Posterior vena cava (tissue), 2 donors: ENCODE results near the gene COL6A3. TPM values are rescaled to one million over a fixed set of nuclear protein-coding genes. Genes with fewer than 3 reads are reported as not detected.
"Not testable (repeated sequence)": the region's sequence is repeated elsewhere in the genome, so short reads cannot be mapped to it uniquely, and the experiment has no call there.

Experiments used
- DNase-seq: peaks from one replicate; pipeline ENCODE4 v3.0.0-alpha.2; 2020; ENCODE audit warnings: low spot score
- intact Hi-C, 2 donors: fragments of 100-400 bp; cut with DNase I; formaldehyde crosslinking; loops; one replicate each; pipeline versions ENCODE4 v1.14.1 to v1.14.2; 2022 to 2023
- total RNA-seq, 2 donors: library from RNA; stranded (reverse); fragmentation: NEBNext Ultra II Directional; extraction: Animal tissue kit (Norgen Biotek cat#: 25700); gene quantifications; one replicate each; pipeline ENCODE4 v1.2.1, GENCODE V29; 2021
- donor health status: DM: yes; HTN: yes; CAD: no.
- donor health status: DM: yes; HTN: yes; CAD: no.

The COL6A3 gene
- total RNA-seq, 2 donors from 2014 or later = 485 to 835 TPM

DNA sequence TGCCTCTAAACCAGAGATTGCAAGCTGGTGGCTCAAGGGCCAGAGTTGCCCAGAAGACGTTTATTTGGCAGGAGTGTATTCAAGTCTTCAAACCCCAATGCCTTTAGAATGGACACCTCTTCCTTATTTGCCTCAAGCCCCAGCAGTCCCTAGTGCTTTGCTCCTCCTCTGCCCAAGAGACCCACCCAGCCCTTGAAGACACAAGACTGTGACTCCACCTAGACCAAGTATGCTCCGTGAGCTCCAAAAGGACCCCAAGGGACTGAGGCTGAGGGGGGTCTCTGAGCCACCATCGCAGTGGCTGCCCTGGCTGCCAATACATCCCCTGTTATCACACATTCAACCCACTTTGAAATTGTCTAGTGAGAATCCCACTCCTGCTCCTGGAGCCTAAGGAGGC is 99.3 kb downstream of the COL6A3 start:
- peak; percentile 56 for DNase-seq
- intact Hi-C loops = loop anchor here in 1 of 2 donors (5.0 kb wide), 1 partner anchor 38 kb away; no protein-coding TSS in a partner anchor

DNA sequence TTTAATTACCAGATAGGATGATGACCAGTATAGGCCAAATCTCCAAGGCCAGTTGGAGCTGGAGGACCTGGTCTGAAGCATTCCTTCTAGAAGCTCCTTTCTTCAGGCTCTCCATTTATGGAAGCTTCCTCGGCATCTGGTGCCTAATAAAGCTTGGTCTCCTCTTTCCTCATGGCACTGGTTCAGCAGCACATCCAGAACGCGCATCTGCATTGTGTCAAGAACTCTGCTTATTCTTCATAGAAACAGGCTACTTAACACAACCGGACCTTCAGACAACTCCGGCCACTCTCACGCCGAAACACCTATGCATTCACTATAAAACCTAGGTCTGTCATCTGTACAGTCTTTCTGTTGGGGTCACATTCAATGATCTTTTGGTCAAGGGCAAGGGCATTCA is 99.8 kb downstream of the COL6A3 start:
- intact Hi-C loops = no loop called here
- peak; percentile 40 for DNase-seq

GRCh38 chr2:237312021-237312755 is 101.8 kb downstream of the COL6A3 start:
- DNase-seq = peak; percentile 51

GRCh38 chr2:237310515-237311114 is 103.3 kb downstream of the COL6A3 start:
- intact Hi-C loops = no loop called here
- DNase-seq = peak; percentile 31

More at GRCh38 chr2:237312021-237312755, 101.8 kb downstream of the COL6A3 start:
- intact Hi-C loops = no loop called here

GRCh38 chr2:237309416-237309815 is 104.5 kb downstream of the COL6A3 start:
- DNase-seq = no peak
- intact Hi-C loops = no loop called here

DNA sequence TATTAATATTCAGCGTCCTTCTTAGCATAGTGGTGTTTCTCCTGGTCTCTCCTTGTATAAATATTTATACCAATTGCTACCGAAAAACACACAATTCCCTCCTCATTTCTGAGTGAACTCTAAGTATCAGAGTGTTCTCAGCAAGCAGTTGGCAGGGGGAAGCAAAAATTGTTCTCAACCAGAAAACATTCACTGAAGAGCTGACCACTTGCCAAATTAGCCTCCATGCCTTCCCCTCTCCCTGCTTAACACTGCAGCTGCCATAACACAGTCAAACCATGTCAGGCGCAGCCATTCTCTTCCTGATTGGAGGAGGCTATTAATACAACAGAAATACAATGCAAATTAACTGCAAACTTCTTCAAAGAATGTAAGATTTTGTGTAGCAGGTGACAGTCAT is 105.0 kb downstream of the COL6A3 start:
- DNase-seq = no peak
- intact Hi-C loops = no loop called here

GRCh38 chr2:237307474-237307873 is 106.5 kb downstream of the COL6A3 start:
- no peak for DNase-seq
- intact Hi-C loops = no loop called here

DNA sequence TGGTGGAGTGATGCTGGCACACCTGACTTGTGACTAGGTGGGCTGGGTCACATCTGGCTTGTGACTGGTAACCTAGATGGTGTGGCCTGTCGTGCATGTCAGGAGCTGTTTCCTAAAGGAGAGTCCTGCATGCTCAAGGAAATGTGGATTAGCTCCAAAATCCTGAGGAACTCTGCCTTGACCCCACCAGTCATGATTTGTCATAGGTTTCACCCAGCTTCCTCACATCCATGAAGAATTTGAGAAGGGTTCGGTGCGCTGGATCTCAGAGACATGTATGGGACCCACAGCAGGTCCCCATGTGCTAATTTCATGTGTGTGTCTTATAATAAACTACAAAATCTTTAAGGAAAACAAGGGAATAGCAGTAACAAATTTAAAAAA is 107.2 kb downstream of the COL6A3 start:
- intact Hi-C loops = no loop called here
- DNase-seq = no peak

- intact Hi-C loops = no loop called here
- no peak for DNase-seq
These were observed 107.7 kb downstream of the COL6A3 start for GRCh38 chr2:237306083-237306786.

DNA sequence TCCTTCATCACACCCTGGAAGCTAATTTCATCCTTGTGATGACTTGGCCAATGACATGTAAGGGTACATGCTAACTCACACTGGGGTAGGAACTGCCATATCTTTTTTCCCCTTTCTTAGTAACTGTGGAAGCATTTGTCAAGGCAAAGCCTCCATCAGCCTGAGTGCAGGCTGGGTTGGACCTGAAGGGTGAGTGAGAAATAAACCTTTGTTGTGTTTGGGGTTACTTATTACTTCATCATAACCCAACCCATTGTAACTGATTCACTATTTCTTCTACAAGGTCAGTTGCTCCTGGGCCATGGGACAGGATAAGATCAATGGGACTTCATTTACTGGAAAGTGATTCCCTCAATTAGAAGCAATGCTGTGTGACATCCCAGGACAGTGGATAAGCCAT is 108.4 kb downstream of the COL6A3 start:
- no peak for DNase-seq
- intact Hi-C loops = no loop called here

GRCh38 chr2:237304763-237305514 is 109.0 kb downstream of the COL6A3 start:
- intact Hi-C loops = no loop called here

GRCh38 chr2:237303244-237303643 is 110.7 kb downstream of the COL6A3 start:
- intact Hi-C loops, DNase-seq: not testable (repeated sequence)

More at GRCh38 chr2:237304763-237305514, 109.0 kb downstream of the COL6A3 start:
- peak; percentile 80 for DNase-seq

- intact Hi-C loops = no loop called here
- no peak for DNase-seq
These were observed 112.4 kb downstream of the COL6A3 start for GRCh38 chr2:237301595-237301994.

DNA sequence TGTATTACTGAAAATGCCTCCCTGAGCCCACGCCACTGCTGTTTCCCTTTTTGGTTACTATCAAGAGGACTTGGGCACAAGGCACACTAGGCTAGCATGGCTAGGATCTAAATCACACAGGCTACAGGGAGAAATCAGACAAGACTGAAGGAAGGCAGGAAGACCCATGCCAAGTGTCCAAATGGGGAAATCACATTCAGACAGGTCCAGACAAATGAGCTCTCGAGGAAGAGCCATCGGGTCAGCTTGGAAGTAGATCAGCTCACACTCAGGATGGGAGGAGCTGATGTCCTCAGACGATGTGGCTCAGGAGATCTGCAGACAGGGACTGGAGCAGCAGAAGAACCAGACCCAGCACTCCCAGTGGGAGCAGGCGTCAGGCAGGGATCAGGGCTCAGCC is 113.2 kb downstream of the COL6A3 start:
- DNase-seq = no peak
- intact Hi-C loops = no loop called here

DNA sequence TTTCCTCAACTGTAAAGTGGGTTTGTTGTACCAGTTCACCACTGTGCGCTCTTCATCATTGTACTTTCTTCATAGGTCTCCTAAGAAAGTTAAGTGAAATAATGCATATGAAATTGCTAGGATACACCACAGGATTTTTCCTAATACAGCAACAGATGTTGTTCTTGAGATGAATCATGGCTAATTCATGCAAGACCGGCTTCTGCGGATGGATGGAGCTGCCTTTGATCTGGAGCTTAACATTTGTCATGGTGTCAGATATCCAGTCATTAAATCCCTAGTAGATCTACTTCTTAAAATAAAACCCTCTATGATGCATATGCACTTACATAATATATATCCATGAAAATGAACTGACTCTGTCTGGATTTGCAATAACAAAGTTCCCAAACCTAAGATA is 114.1 kb downstream of the COL6A3 start:
- no peak for DNase-seq
- intact Hi-C loops = loop anchor here in 1 of 2 donors (5.0 kb wide), 1 partner anchor 38 kb away; no protein-coding TSS in a partner anchor

- intact Hi-C loops = loop anchor here in 1 of 2 donors (5.0 kb wide), 1 partner anchor 36 kb away; no protein-coding TSS in a partner anchor
- DNase-seq = no peak
These were observed 115.5 kb downstream of the COL6A3 start for GRCh38 chr2:237298151-237299118.

GRCh38 chr2:237297421-237298150 is 116.4 kb downstream of the COL6A3 start:
- DNase-seq = no peak
- intact Hi-C loops = loop anchor here in 1 of 2 donors (5.0 kb wide), 1 partner anchor 35 kb away; no protein-coding TSS in a partner anchor
